ENCODE measurements around the gene NR2E1. TPM values are rescaled to one million over a fixed set of nuclear protein-coding genes. Genes with fewer than 3 reads are reported as not detected.

NR2E1 gene
- total and polyA plus RNA-seq, 10 of the 15 experiments (the other 5 are each of a cell fraction or from before 2014, with no cell fraction given): not detected

GRCh38 chr6:108236791-108237190 lies 71.0 kb downstream of the NR2E1 start (continued):
- TF ChIP-seq KAT2A (conservative IDR thresholded peaks at IDR 0.05; ENCODE audit: control insufficient read depth, low read depth, low read length) (no peak), PML (IDR thresholded peaks at IDR 0.05; ENCODE audit: low read length) (no peak)

- ChIA-PET RAD21 (ENCODE audit: unreplicated experiment) (no interaction called here), CTCF (interaction anchor here (2.5 kb wide), 1 partner anchor 10 kb away, joined by 7 read pairs; no protein-coding TSS in a partner anchor), POLR2A (interaction anchor here (0.7 kb wide), 2 partner anchors 8 to 1219 kb away, joined by 3 read pairs; no protein-coding TSS in a partner anchor), SMC1A (ENCODE audit: uncharacterized antibody, unreplicated experiment) (interaction anchor here (0.9 to 1.6 kb wide), 3 partner anchors 10 to 157 kb away, joined by 3 to 5 read pairs (median 3); no protein-coding TSS in a partner anchor)
- Histone ChIP-seq H3K4me3 (no peak overlapping the region), H3K4me1 (ENCODE audit: control insufficient read depth, insufficient read depth, low read length) (no peaks in the 10 kb centered on the region), H3K4me2 (ENCODE audit: control insufficient read depth, insufficient read depth) (no peak overlapping the region), H3K36me3 (ENCODE audit: control insufficient read depth in 2 of 2, insufficient read depth in 2 of 2, low read length in 1 of 2) (peaks cover 0 to 9% of the 10 kb centered on the region in 2 experiments), H4K20me1 (ENCODE audit: control insufficient read depth, insufficient read depth) (no peaks in the 10 kb centered on the region), H2AFZ (ENCODE audit: control insufficient read depth, low read depth, low read length) (no peak overlapping the region), H3K79me2 (ENCODE audit: control insufficient read depth, insufficient read depth, low read length) (peaks cover 15% of the 10 kb centered on the region), H3K9ac (ENCODE audit: control insufficient read depth, insufficient read depth, low read length) (no peak overlapping the region), H3K27me3 (replicated peaks in 1 of 2; ENCODE audit: control insufficient read depth in 2 of 2, insufficient read depth in 2 of 2, low read length in 1 of 2) (no peaks in the 10 kb centered on the region), H3K9me3 (replicated peaks; ENCODE audit: control insufficient read depth, insufficient read depth, low read length) (peaks cover 5% of the 10 kb centered on the region), H3K27ac (ENCODE audit: control insufficient read depth, insufficient read depth) (no peak overlapping the region)
- in situ Hi-C loops (cut with MboI) (no loop called here), intact Hi-C loops (cut with micrococcal nuclease; ENCODE audit: unreplicated experiment) (no loop called here)
- FAIRE-seq (no peak), DNase-seq (ENCODE audit: low read depth, low spot score) (no peak), ATAC-seq (no peak)
- 98% methylated on average over 4 of the region's 4 CpGs for WGBS (ENCODE audit: insufficient coverage, insufficient replicate concordance, low lambda C conversion rate, missing lambda C conversion rate)
- no TSS peak for BruUV-seq (replicated peaks)
- TF ChIP-seq RAD51 (IDR thresholded peaks at IDR 0.05) (no peak), BMI1 (IDR thresholded peaks at IDR 0.05; ENCODE audit: borderline replicate concordance) (no peak), USF1 (IDR thresholded peaks at IDR 0.05; ENCODE audit: borderline replicate concordance, extremely low read length, insufficient read depth, low read depth, low read length) (no peak), ESRRA (IDR thresholded peaks at IDR 0.05; ENCODE audit: low read length) (no peak), CBFB (IDR thresholded peaks at IDR 0.05; ENCODE audit: low read depth) (no peak), IRF3 (IDR thresholded peaks at IDR 0.05) (no peak), TCF12 (IDR thresholded peaks at IDR 0.05; ENCODE audit: low read depth, low read length) (no peak), ZNF384 (IDR thresholded peaks at IDR 0.05; ENCODE audit: borderline replicate concordance, low read depth, low read length) (no peak), BCL11A (IDR thresholded peaks at IDR 0.05; ENCODE audit: low read depth, low read length) (no peak), IRF5 (IDR thresholded peaks at IDR 0.05; ENCODE audit: borderline replicate concordance) (no peak), CBX3 (IDR thresholded peaks at IDR 0.05; ENCODE audit: borderline replicate concordance, low read depth) (no peak), EED (IDR thresholded peaks at IDR 0.05; ENCODE audit: low read depth) (no peak), PBX3 (IDR thresholded peaks at IDR 0.05; ENCODE audit: insufficient replicate concordance, low read depth, low read length) (no peak), MYB (IDR thresholded peaks at IDR 0.05; ENCODE audit: borderline replicate concordance, low read depth, low read length) (no peak)
These were observed 72.5 kb downstream of the NR2E1 start for GRCh38 chr6:108238322-108238721.

All from GM12878 (cell line).